HG03460 (cell line): ENCODE measurements around the gene GRIP1.

Experiments used
- ATAC-seq: cut with Tn5 transposase; IDR thresholded peaks from one replicate; pipeline ENCODE4 v1.9.1; 2021; ENCODE audit not compliant: unreplicated experiment

Gene GRIP1

DNA sequence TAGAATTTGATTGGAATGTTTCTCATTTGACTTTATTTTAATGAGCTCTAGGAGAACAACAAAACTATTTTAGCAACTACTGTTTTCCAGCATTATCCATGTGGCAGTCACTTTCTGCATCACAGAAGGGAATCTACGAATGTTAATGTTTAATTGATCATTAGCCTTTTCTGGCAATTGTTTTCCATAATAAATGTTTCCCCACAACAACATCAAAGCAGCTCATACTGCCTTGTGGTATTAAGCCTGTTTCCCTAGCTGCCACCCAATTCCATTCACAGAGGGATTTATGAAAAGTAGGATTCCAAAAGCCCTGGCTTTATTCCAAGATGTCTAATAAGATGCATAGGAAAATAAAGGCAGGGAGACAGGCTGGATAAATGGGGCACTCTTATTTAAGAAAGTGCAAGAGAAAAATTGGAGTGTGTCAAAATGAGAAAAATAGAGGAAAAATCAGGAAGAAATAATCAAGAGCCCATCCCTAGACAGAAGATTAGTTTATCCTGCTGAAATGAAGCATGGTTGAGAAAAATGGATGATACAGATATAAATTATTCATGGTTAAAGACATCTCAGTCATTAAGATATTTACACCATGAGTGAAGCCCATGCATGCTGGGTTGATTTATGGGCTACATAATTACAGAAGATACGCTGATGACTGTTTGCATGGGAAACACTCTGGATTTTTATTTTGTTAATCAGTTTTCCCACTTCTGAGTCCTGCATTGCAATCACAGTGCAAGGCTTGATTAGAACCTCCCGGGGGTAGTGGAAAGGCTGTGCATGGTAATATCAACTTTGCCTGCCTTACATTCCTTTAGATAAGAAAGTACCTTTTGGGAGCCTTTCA lies 196.3 kb downstream of the GRIP1 start:
- no peak for ATAC-seq

GRCh38 chr12:66467932-66468331 lies 210.9 kb downstream of the GRIP1 start:
- no peak for ATAC-seq

DNA sequence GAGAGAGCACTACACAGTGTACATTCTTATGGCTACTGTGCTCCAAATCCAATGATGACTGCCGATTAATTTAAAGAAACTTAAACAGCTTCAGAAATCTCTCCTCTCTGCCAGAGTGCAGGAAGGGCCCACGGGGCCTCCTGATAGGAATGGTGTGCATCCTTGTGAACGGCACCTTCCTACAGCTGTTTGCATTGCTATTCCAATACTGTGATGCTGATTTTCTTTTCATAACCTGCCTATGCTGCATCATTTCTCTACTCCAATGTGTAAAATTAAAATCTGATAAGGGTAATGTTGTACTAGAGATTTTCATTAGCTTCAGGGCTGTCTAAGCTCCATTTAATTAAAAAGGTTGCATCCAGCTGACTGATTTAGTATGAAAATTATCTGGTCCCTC lies 217.5 kb downstream of the GRIP1 start:
- ATAC-seq, result no peak

DNA sequence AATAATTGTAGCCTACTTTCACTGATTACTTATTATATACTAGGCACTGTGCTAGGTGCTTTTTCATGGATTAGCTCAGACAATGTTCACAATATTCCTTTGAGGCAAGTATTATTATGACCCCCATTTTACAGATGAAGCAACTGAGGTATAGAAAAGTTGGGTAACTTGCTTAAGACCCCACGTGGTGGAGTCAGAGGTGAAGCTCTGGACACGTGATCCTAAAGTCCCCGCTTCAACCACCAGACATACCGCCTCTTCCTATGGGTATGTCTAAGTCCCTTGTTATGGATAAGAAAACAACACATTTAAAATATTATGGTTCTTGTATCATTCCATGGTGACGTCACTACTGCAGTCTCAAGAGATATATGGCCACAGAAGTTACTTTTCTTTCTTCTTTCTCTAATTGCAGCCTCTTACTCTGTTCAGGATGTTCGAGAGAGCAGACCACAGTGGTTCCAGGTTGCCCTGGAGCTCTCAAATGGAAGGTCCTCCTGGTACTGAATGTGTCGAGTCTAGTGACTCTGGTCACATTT lies 218.9 kb downstream of the GRIP1 start:
- ATAC-seq, result no peak

DNA sequence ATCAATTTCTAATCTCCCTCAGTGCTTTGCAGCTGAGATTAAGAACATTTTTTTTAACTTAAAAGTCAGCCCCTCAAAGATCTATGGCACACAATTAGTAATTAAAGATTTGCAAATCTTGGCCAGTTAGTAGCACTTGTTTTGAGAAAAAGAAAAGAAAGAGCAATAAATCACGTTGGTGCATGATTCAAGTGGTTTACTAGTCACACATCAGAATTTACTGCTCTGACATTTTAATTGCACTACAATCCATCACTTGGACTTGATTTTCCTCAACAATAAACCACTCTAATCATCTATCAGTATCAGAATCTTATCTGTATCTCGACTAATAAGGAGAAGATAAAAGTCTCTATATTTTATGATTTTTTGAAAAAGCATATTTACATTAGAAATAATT lies 222.3 kb downstream of the GRIP1 start:
- no peak for ATAC-seq

GRCh38 chr12:66453844-66454243 lies 225.0 kb downstream of the GRIP1 start:
- peak; percentile 87 for ATAC-seq

- no peak for ATAC-seq
Observed at GRCh38 chr12:66453120-66453519, 225.8 kb downstream of the GRIP1 start.

- no peak for ATAC-seq
Observed at GRCh38 chr12:66449531-66449930, 229.3 kb downstream of the GRIP1 start.

GRCh38 chr12:66447643-66448042 lies 231.2 kb downstream of the GRIP1 start:
- no peak for ATAC-seq

DNA sequence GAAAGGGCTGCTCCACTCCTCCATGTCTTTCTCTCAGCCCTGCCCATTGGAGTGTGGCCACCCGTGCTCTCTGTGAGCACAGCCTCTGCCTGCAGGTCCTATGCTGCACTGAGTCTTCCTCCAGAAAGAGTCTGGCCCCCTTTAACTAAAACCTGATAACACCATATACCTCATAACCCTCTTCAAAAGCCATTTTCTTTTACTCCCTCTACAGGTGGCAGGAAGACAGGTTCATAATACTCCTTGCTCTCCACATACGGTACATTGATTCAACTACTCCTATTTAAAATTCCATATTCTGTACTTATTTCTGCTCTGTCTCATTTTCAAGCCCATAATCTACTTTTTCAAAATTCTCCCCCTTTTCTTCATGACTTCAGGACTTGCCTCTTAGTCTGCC lies 232.6 kb downstream of the GRIP1 start:
- no peak for ATAC-seq

- ATAC-seq, result no peak
Observed at GRCh38 chr12:66441905-66442559, 236.8 kb downstream of the GRIP1 start.

DNA sequence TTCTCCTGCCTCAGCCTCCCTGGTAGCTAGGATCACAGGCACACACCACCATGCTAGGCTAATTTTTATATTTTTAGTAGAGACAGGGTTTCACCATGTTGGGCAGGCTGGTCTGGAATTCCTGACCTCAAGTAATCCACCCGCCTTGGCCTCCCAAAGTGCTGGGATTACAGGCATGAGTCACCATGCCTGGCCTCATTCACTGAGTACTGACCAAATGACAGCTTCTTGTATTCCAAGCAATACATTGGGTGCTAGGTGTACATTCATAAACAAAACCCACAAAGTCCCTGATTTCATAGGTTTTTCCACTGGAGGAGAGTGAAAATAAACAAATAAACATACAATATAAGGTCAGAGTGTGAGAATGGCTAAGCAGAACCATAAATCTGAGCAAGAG lies 240.3 kb downstream of the GRIP1 start:
- no peak for ATAC-seq

DNA sequence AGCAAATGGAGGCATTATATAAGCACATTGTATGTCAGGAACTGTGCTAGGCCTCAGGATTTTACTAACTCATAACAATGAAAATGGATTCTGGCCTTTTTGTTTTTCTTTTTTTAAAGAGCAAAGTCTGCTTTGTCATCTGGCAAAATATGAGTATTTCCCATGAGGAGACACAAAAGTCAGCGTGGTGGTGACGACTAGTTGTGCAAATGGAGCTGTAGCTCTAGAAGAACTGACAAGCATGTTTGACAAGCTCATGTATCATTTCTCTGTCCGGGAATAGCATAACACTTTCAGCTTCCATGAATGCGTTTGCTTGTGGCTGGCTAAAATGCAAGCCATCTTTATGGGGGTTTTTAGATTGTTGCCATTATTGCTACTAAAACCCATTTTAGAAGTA lies 248.8 kb downstream of the GRIP1 start:
- ATAC-seq, result no peak

DNA sequence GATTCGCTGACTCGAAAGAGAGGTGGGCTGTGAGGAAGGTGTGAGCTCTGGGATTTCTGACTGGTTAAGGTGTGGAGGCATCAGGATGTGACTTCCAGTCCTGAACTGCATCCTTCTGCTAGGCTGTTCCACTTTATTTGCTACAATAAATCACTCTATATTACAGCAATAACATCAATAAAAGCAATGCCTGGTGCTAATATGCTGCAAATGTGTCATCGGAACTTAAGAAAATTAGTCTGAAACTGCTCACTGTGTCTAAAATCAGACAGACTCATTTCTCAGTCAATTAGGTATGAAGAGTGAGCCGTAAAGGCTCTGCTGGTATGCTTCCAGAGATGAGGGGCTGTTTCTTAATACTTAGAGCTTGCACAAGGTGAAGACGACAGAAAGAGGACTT lies 250.0 kb downstream of the GRIP1 start:
- ATAC-seq, result no peak

- ATAC-seq, result no peak
Observed at GRCh38 chr12:66428261-66428660, 250.6 kb downstream of the GRIP1 start.

DNA sequence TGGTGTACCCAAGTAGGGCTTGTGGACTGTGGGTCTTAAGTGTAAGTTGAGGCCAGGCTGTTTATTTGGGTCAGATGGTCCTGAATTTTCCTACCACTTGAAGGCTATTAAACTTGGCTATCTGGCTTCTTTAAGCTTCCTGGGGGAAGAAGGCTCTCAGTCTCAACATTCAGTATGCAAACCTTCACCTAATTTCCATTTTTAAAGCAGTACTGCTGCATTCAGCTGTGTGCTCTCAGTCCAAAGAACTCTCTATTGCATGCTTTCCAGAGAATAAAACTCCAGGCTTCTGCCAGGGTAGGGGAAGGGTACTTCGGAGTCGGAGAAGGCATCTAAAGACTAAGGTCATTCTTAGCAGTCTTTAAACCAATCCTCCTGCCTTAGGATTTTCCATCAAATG lies 252.2 kb downstream of the GRIP1 start:
- no peak for ATAC-seq

DNA sequence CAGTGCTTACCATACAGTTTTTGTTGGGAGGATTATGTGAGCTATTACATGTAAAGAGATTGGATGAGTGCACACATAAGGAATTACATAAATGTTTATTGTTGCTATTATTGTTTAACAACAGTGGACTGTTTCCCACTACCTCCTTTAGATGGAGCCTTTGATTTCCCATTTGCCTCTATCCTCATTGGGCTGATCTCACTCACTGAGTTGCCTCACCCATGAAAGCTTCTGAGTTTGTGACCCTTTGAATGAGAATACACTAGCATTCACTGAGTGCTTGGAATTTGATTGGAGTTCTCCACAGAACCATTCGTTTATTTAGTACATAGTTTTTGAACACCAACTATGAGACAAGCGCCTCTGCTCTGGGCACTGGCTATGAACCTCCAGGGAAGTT lies 255.6 kb downstream of the GRIP1 start:
- ATAC-seq, result no peak

DNA sequence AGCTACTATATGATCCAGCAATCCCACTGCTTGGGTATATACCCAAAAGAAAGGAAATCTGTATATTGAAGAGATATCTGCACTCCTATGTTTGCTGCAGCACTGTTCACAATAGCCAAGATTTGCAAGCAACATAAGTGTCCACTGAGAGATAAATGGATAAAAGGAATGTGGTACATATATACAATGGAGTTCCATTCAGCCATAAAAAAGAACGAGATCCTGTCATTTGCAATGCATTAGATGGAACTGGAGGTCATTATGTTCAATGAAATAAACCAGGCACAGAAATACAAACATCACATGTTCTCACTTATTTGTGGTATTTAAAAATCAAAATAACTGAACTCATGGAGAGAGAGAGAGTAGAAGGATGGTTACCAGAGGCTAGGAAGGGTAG lies 260.0 kb downstream of the GRIP1 start:
- no peak for ATAC-seq

DNA sequence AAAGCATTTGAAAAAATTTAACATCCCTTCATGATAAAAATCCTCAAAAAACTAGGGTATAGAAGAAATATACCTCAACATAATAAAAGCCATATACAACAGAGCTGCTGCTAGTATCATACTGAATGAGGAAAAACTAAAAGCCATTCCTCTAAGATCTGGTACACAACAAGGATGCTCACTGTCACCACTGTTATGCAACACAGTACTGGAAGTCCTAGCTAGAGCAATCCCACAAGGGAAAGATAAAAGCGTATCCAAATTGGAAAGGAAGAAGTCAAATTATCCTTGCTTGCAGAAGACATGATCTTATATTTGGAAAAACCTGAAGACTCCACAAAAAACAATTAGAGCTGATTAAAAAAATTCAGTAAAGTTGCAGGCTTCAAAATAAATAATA lies 261.7 kb downstream of the GRIP1 start:
- no peak for ATAC-seq

GRCh38 chr12:66409195-66409871 lies 269.5 kb downstream of the GRIP1 start:
- no peak for ATAC-seq

DNA sequence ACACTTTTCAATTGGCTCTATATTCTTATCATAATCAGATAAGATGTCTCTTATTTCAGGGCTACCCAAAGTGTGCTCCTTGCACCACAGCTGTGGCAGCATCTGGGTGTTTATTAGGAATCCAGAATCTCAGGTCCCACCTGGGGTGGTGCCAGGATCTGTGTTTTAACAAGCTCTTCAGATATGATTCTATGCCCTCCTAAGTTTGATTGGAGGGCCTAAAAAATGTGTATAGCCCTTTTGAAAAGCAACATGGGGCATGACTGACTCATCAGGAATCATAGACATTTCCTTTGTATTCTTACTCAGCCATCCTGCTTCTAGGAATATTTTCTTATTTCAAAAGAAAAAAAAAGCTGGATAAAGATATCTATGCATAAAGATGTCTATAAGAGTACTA lies 273.5 kb downstream of the GRIP1 start:
- ATAC-seq, result no peak

- no peak for ATAC-seq
Observed at GRCh38 chr12:66403746-66404145, 275.1 kb downstream of the GRIP1 start.
